Mesenchymal stem cell (in vitro differentiated cells and primary cell): ENCODE results near the gene NSUN4.
"Not testable (repeated sequence)": the region's sequence is repeated elsewhere in the genome, so short reads cannot be mapped to it uniquely, and the experiment has no call there.

Experiments
- DNase-seq: peaks from one replicate; pipeline ENCODE4 v3.0.0-alpha.2; 2013
- H2AFZ ChIP-seq: one replicate; pipeline ENCODE4 v1.6.1; 2013; ENCODE audit warnings: low read depth, mild to moderate bottlenecking, control low read depth, inconsistent platforms, low read length, moderate library complexity
- H2AK5ac ChIP-seq: 2 replicates; pipeline ENCODE4 v1.6.1; 2013; ENCODE audit warnings: low read length, moderate library complexity, mild to moderate bottlenecking, inconsistent platforms; ENCODE audit not compliant: severe bottlenecking
- H2BK120ac ChIP-seq: one replicate; pipeline ENCODE4 v1.6.1; 2013; ENCODE audit warnings: low read depth, mild to moderate bottlenecking, inconsistent platforms, low read length, moderate library complexity
- H2BK12ac ChIP-seq, 2 experiments: one replicate each; pipeline ENCODE4 v1.6.1; 2013; ENCODE audit warnings: inconsistent platforms in 2 of 2, low read length in 2 of 2, mild to moderate bottlenecking in 2 of 2, moderate library complexity in 2 of 2, control low read depth in 1 of 2
- H2BK15ac ChIP-seq: one replicate; pipeline ENCODE4 v1.6.1; 2013; ENCODE audit warnings: mild to moderate bottlenecking, low read depth, inconsistent platforms; ENCODE audit not compliant: poor library complexity, severe bottlenecking
- H2BK5ac ChIP-seq: 2 replicates; pipeline ENCODE4 v1.6.1; 2013; ENCODE audit warnings: low read depth, mild to moderate bottlenecking, low read length, control low read depth, inconsistent platforms; ENCODE audit not compliant: poor library complexity, severe bottlenecking
- H3K14ac ChIP-seq, 2 experiments: one replicate each; pipeline ENCODE4 v1.6.1; 2013; ENCODE audit warnings: inconsistent platforms in 2 of 2, low read length in 2 of 2, control low read depth in 1 of 2, mild to moderate bottlenecking in 1 of 2, moderate library complexity in 1 of 2
- H3K18ac ChIP-seq, 2 experiments: one replicate each; pipeline ENCODE4 v1.6.1; 2013; ENCODE audit warnings: inconsistent platforms in 2 of 2, low read length in 2 of 2, control low read depth in 1 of 2, low read depth in 1 of 2, mild to moderate bottlenecking in 1 of 2
- H3K23ac ChIP-seq, 2 experiments: one replicate each; pipeline ENCODE4 v1.6.1; 2013; ENCODE audit warnings: inconsistent platforms in 2 of 2, low read length in 2 of 2, mild to moderate bottlenecking in 2 of 2, moderate library complexity in 2 of 2, control low read depth in 1 of 2
- H3K27ac ChIP-seq: 2 replicates; pipeline ENCODE4 v1.5.1; 2013; ENCODE audit warnings: mild to moderate bottlenecking, moderate library complexity, low read length, control low read depth, inconsistent platforms; ENCODE audit not compliant: poor library complexity, severe bottlenecking
- H3K27me3 ChIP-seq, 2 experiments: 2 replicates each; pipeline versions ENCODE4 v1.6.1 to v1.7.0; 2013; ENCODE audit warnings: low read length in 2 of 2, mild to moderate bottlenecking in 2 of 2, moderate library complexity in 2 of 2, control low read depth in 1 of 2, inconsistent platforms in 1 of 2; ENCODE audit not compliant: control insufficient read depth in 1 of 2, insufficient read depth in 1 of 2
- H3K36me3 ChIP-seq, 2 experiments: 2 replicates each; pipeline versions ENCODE4 v1.6.1 to v1.7.0; 2013; ENCODE audit warnings: low read length in 2 of 2, control low read depth in 1 of 2, inconsistent platforms in 1 of 2, low read depth in 1 of 2, mild to moderate bottlenecking in 1 of 2; ENCODE audit not compliant: insufficient read depth in 2 of 2, control insufficient read depth in 1 of 2
- H3K4ac ChIP-seq, 2 experiments: one replicate each; pipeline ENCODE4 v1.6.1; 2013; ENCODE audit warnings: inconsistent platforms in 2 of 2, low read length in 2 of 2, mild to moderate bottlenecking in 2 of 2, moderate library complexity in 2 of 2, control low read depth in 1 of 2, low read depth in 1 of 2
- H3K4me1 ChIP-seq: 2 replicates; pipeline ENCODE4 v1.6.1; 2013; ENCODE audit warnings: low read depth, low read length, control low read depth; ENCODE audit not compliant: control insufficient read depth, insufficient read depth
- H3K4me2 ChIP-seq: 2 replicates; pipeline ENCODE4 v1.6.1; 2013; ENCODE audit warnings: low read length, mild to moderate bottlenecking, inconsistent platforms; ENCODE audit not compliant: poor library complexity, severe bottlenecking
- H3K4me3 ChIP-seq, 2 experiments: 2 replicates each; pipeline versions ENCODE4 v1.5.1 to v1.7.0; 2013; ENCODE audit warnings: low read length in 2 of 2, mild to moderate bottlenecking in 2 of 2, control low read depth in 1 of 2, low read depth in 1 of 2; ENCODE audit not compliant: insufficient read depth in 1 of 2
- H3K79me1 ChIP-seq: replicated peaks from 2 replicates; pipeline ENCODE4 v1.6.1; 2013; ENCODE audit warnings: mild to moderate bottlenecking, control low read depth, low read length, inconsistent platforms; ENCODE audit not compliant: poor library complexity, severe bottlenecking
- H3K9ac ChIP-seq: 2 replicates; pipeline ENCODE4 v1.7.0; 2013; ENCODE audit warnings: mild to moderate bottlenecking, low read length, moderate library complexity
- H3K9me3 ChIP-seq: 2 replicates; pipeline ENCODE4 v1.7.0; 2013; ENCODE audit warnings: mild to moderate bottlenecking, low read length; ENCODE audit not compliant: control insufficient read depth
- H4K8ac ChIP-seq: one replicate; pipeline ENCODE4 v1.6.1; 2013; ENCODE audit warnings: inconsistent platforms, mild to moderate bottlenecking, low read length, moderate library complexity
- H4K91ac ChIP-seq: one replicate; pipeline ENCODE4 v1.6.1; 2013; ENCODE audit warnings: mild to moderate bottlenecking, low read length, inconsistent platforms
- WGBS: methylation state at CpG from one replicate; pipeline ENCODE4 v1.1.7; 2013; ENCODE audit warnings: mixed read lengths; 5-methylcytosine and 5-hydroxymethylcytosine counted together

The NSUN4 gene

DNA sequence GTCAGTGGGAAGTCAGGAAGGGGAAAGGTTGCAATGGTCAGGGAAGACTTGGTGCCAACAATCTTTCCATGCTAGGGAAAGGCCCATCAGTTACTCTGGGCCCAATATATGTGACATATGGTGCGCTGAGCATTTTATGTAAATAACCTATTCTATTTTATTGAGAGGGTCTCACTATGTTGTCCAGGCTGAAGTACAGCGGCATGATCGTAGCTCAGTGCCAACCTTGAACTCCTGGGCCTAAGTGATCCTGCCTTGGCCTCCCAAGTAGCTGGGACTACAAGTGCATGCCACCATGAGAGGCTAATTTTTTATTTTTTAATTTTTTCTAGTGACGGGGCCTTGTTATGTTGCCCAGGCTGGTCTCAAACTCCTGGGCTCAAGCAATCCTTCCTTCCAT, 30.3 kb upstream of the NSUN4 start:
- Histone ChIP-seq H3K27ac (no peak overlapping the region), H3K27me3 (no peaks in the 10 kb centered on the region), H3K9me3 (no peaks in the 10 kb centered on the region), H2BK120ac (no peak overlapping the region), H3K18ac (no peak overlapping the region), H3K4ac (no peak overlapping the region), H3K4me3 (no peak overlapping the region), H2BK15ac (no peak overlapping the region), H3K36me3 (peaks cover 46 to 52% of the 10 kb centered on the region in 2 experiments), H4K91ac (no peak overlapping the region), H4K8ac (no peak overlapping the region), H2BK12ac (no peak overlapping the region), H3K79me1 (peaks cover 8% of the 10 kb centered on the region), H3K4me1 (peaks cover 11% of the 10 kb centered on the region), H2AK5ac (no peak overlapping the region), H3K14ac (no peak overlapping the region), H3K23ac (no peak overlapping the region), H3K9ac (no peak overlapping the region), H2BK5ac (no peak overlapping the region), H3K4me2 (no peak overlapping the region), H2AFZ (no peak overlapping the region)
- DNase-seq: no peak
- WGBS: 97% methylated on average over 4 of the region's 4 CpGs

DNA sequence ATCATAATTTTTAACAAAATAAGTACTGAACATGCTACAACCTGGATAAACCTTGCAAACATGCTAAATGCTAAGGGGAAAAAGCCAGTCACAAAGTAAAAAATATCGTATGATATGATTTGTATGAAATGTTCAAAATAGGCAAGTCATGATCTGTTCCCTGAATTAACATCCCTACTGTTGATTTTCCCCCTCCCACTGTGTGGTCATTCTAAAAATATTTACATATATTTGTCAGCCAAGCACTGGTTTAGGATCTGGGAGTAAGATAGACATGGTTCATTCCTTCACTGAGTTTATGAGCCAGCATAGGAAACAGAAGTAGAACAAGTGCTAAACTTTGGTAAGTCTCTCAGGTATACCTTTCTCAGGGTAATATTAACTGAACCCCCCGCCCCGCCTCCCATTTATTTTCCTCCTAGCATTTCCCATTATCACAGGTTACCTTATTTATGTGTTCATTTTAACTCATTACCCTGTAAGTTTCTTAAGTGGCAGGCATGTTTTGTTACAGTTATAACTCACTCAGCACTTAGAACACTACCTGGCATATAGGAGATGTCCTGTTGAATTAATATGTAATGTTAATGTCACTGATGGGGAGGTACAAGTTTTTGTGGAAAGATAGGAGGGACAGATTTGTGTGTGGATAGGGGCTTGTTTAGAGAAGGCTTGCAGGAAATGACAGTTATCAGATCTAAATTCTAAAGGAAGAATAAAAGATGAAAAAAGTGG, 24.8 kb upstream of the NSUN4 start:
- no peak overlapping the region for H2AFZ ChIP-seq
- no peak overlapping the region for H3K4ac ChIP-seq
- WGBS: 100% methylated on average over 1 of the region's 3 CpGs
- H3K4me1 ChIP-seq: peaks cover 3% of the 10 kb centered on the region
- DNase-seq: peak; percentile 16
- H2AK5ac ChIP-seq: no peak overlapping the region
- H3K79me1 ChIP-seq: peaks cover 7% of the 10 kb centered on the region
- no peak overlapping the region for H4K91ac ChIP-seq
- no peaks in the 10 kb centered on the region for H3K9me3 ChIP-seq
- H3K36me3 ChIP-seq: peaks cover 41 to 60% of the 10 kb centered on the region in 2 experiments
- no peak overlapping the region for H3K23ac ChIP-seq
- no peak overlapping the region for H2BK120ac ChIP-seq
- H3K14ac ChIP-seq: no peak overlapping the region
- H3K27ac ChIP-seq: peak overlapping the region; percentile 2
- H2BK15ac ChIP-seq: no peak overlapping the region
- H2BK5ac ChIP-seq: no peak overlapping the region
- H2BK12ac ChIP-seq: no peak overlapping the region
- no peak overlapping the region for H4K8ac ChIP-seq
- H3K27me3 ChIP-seq: no peaks in the 10 kb centered on the region
- H3K4me3 ChIP-seq: no peak overlapping the region
- peak overlapping the region; percentile 32 for H3K9ac ChIP-seq
- H3K4me2 ChIP-seq: no peak overlapping the region
- H3K18ac ChIP-seq: no peak overlapping the region

- Histone ChIP-seq H3K18ac (no peak overlapping the region), H3K9ac (no peak overlapping the region), H3K36me3 (peaks cover 28 to 46% of the 10 kb centered on the region in 2 experiments), H2AFZ (no peak overlapping the region), H3K9me3 (no peaks in the 10 kb centered on the region), H3K27ac (no peak overlapping the region), H3K4me1 (peaks cover 3% of the 10 kb centered on the region), H4K91ac (peak overlapping the region; percentile 27), H3K27me3 (no peaks in the 10 kb centered on the region), H3K4me2 (no peak overlapping the region), H3K4me3 (no peak overlapping the region), H2BK12ac (no peak overlapping the region), H2BK120ac (no peak overlapping the region), H2BK5ac (no peak overlapping the region), H3K79me1 (peaks cover 6% of the 10 kb centered on the region), H3K23ac (no peak overlapping the region), H2BK15ac (no peak overlapping the region), H2AK5ac (no peak overlapping the region), H3K14ac (no peak overlapping the region), H3K4ac (no peak overlapping the region), H4K8ac (no peak overlapping the region)
- DNase-seq: no peak
- WGBS: 100% methylated on average over 1 of the region's 1 CpG
Observed at GRCh38 chr1:46317323-46317722, 23.3 kb upstream of the NSUN4 start.

DNA sequence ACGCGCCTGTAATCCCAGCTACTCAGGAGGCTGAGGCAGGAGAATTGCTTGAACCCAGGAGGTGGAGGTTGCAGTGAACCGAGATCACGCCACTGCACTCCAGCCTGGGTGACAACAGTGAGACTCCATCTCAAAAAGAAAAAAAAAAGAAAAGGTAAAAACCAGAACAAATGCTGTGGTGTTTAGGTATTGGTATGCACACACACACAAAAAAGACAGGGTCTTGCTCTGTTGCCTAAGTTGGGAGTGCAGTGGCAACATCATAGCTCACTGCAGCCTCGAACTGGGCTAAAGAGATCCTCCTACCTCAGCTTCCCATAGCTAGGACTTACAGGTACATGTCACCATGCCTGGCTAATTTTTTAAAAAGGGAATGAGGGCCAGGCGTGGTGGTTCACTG, 21.3 kb upstream of the NSUN4 start:
- not testable (repeated sequence) for H3K79me1 ChIP-seq, H3K18ac ChIP-seq, H3K27me3 ChIP-seq, H2BK15ac ChIP-seq, H3K9me3 ChIP-seq, H3K9ac ChIP-seq, H3K4me1 ChIP-seq, H3K23ac ChIP-seq, DNase-seq, H2BK120ac ChIP-seq, H2AFZ ChIP-seq, H4K91ac ChIP-seq, H3K4me2 ChIP-seq, H3K4ac ChIP-seq, H2BK5ac ChIP-seq, H3K14ac ChIP-seq, H3K4me3 ChIP-seq, H3K27ac ChIP-seq, H2BK12ac ChIP-seq, H4K8ac ChIP-seq
- WGBS: 88% methylated on average over 5 of the region's 6 CpGs
- H2AK5ac ChIP-seq: peak overlapping the region; percentile 46
- H3K36me3 ChIP-seq: peaks cover 17 to 30% of the 10 kb centered on the region in 2 experiments
